Fibroblast of gingiva (primary cell): ENCODE measurements around the gene TRIM75.
"Not testable (repeated sequence)": the region's sequence is repeated elsewhere in the genome, so short reads cannot be mapped to it uniquely, and the experiment has no call there.

Experiments
- DNase-seq: peaks from one replicate; pipeline ENCODE4 v3.0.0-alpha.2; 2011; ENCODE audit warnings: low read depth

Gene TRIM75

DNA sequence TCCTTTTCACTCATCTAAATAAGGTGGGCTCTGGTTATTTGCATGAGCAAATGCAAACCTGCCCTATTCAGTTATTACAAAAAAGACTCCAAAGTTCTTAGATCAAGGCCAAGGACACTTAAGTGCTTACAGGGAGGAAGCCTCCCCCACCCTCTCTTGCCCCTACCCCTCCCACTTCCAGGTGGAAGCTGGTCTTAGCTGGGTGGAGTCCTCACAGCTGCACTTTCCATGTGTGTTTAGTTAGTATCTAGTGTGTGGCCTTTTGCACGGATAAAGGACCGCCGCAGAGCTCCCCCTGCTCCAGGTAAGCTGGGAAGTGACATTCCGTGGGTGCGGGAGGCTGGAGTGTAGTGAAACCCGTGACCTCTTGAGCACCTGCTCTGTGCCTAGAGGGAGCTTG, at the start of gene TRIM75:
Gene TRIM75, plus strand, starts transcription at position 222 of the 400 bp plus-strand sequence. CDS start 5,282 bp downstream, outside the sequence.
- DNase-seq = no peak

DNA sequence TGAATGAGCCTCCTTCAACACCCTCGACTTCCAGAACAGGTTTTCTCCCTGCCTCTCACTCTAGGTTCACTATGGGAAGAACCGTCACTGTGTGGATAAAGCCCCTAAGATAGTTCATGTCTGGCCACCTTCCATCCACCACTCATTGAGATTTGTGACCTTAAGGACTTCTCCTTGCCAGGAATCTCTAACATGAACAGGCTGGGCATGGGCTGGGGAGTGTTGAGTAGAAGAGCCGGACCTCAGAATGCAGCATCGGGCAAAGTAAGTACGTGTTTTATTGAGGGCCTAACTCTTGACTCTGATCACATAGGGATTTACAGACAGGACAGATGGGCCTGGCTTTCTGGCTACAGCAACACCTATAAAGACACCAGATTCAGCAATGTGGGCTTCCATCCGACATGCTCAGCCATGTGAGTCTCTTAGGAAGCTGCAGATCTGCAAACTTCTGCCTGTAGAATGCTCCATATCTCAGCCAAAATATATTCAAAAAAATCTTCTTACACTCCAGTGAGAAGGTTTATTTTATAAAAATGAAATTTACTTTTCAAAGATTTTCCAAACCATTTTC, 48.2 kb upstream of the TRIM75 start:
- DNase-seq = no peak

DNA sequence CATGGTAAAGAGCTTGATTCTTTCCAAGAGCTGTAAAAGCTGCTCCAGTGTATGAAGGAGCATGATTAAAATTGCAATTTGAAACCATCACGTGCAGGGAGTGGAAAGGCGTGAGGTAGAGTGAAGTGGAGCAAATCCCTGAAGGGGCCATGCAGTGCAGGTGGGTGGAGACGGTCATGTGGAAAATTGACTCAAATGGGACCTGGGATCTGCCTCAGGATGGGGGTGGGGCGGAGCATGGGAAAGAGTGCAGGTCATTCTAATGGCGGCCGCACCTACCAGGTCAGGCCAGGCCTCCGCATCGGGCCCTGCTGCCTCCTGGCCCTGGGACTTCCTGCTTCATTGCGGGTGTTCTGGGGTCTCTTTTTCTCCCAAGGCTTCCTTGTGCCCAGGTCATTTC, 47.2 kb upstream of the TRIM75 start:
- no peak for DNase-seq

DNA sequence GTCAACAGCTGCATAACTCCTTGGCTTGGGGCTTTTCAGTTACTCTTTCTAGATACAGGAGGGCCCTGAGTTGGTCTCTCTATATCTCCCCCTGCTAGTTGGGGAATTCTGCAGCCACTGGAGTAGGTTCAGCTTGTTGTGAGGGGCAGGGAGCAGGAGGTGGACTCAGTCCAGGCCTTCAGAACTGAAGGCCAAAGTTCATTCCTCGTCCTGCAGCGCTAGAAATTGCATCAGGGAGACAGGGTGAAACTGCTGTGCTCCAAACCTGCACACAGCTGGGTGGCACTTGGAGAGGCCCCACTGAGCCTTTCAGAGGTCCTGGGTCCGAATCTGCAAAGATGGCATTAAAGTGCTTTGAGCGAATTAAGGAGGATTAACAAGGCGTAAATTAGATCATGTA, 46.8 kb upstream of the TRIM75 start:
- DNase-seq = no peak

DNA sequence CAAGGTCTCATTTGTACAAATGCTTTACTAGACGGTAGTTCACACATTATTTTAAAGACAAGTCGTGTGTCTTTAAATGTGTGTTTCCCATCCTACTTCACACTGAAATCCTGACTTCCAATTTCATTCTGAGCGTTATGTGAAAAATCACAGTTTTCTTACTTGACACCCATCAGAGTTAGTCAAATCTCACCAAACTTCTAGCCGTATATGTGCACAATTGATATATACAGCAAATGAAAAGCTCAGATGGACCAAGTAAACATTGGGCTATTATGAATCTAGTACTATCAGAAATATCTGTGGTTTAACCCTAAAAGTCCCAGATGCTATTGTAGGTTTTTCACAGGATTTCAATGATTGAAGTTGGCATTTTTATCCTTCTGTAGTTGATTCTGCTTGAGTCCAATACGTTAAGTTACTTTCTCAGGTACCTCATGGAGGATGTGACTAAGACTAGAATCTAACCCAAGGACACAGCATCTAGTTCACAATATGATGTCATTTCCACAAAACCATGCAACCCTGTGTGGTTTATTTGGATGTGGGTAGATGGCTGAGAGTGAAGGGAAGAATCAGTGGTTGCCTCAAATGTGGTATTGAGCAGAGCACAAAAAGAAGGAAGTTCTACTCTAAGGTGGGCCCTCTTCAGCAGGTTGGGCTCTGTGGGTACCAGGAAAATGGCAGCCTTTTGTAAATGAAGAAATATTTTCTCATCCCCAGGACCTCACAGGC, 44.0 kb upstream of the TRIM75 start:
- no peak for DNase-seq

DNA sequence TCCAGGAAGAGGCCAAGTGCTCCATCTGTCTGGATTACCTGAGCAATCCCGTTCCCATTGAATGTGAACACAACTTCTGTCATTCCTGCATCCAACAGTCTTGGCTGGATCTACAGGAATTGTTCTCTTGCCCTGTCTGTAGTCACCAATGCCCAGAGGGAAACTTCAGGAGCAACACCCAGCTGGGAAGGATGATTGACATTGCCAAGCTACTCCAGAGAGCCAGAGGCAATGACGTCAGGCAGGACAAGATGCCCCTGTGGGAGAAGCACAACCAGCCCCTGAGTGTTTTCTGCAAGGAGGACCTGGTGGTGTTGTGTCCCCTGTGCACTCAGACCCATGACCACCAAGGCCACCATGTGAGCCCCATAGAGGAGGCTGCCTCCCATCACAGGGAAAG, 43.2 kb upstream of the TRIM75 start:
- DNase-seq = no peak

DNA sequence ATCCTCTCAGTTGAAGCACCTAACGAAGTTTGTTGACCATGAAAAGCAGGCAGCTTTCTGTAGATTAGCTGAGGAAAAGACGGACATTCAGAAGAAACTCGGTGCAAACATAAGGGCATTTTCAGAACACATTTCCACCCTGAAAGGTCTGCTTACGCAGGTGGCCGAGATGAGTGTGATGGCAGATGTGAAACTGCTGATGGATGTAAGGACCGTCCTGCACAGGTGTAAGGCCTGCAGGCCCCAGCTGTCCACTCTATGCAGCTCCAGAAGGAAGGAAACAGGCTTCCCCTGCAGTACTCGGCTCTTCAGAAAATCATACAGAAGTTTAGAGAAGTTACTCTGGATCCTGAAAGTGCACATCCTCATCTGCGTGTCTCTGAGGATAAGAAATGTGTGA, 42.7 kb upstream of the TRIM75 start:
- no peak for DNase-seq

DNA sequence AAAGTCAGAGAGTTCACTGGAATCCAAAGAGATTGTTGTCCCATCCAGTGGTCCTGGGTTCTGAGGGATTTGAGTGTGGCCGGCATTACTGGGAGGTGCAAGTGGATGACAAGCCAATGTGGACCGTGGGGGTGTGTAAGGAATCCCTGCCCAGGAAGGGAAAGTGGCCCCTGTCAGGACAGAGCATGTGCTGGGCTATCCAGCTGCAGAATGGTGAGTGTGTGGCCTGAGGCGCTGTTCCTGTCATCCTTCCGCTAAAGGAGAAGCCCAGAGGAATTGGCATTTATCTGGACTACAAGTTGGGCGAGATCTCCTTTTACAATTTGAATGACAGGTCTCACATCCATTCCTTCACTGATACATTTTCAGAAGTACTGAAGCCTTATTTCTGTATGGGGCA, 42.3 kb upstream of the TRIM75 start:
- DNase-seq = no peak

DNA sequence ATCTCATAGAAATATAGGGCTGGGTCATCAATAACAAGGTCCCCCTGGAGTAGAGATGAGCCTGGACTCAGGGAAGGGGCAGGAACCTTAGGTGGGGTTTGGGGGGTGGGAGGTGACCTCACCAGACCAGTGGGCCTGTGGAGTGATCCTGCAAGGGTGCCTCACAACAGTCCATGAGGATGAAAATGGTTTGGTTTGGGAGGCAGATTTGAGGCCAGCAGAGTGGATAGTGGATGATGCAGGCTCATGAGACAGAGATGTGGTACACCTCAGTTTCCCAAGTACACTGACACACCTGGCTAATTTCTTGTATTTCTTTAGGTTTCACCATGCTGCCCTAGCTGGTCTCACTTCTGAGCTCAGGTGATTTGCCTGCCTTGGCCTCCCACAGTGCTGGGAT, 40.0 kb upstream of the TRIM75 start:
- DNase-seq = no peak

DNA sequence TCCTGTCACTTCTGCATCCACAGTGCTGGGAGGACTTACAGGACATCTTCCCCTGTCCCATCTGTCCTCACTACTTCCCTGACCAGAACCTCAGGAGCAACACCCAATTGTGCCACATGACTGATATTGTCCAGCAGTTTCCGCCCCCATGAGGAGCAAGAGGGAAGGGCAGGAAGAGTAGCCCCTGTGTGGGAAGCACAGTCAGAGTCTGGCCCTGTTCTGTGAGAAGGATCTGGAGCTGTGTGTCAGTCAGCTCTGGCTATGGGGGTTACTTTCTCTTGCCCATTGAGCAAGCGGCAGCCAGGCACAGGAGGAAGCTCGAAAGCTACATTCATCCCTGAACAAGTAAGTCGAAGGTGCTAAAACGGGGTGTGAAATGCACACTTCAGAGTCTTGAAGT, 36.7 kb upstream of the TRIM75 start:
- DNase-seq = no peak

DNA sequence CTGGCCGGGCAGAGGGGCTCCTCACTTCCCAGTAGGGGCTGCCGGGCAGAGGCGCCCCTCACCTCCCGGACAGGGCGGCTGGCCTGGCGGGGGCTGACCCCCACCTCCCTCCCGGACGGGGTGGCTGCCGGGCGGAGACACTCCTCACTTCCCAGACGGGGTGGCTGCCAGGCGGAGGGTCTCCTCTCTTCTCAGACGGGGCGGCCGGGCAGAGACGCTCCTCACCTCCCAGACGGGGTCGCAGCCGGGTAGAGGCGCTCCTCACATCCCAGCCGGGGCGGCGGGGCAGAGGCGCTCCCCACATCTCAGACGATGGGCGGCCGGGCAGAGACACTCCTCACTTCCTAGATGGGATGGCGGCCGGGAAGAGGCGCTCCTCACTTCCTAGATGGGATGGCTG, 33.7 kb upstream of the TRIM75 start:
- DNase-seq = not testable (repeated sequence)

DNA sequence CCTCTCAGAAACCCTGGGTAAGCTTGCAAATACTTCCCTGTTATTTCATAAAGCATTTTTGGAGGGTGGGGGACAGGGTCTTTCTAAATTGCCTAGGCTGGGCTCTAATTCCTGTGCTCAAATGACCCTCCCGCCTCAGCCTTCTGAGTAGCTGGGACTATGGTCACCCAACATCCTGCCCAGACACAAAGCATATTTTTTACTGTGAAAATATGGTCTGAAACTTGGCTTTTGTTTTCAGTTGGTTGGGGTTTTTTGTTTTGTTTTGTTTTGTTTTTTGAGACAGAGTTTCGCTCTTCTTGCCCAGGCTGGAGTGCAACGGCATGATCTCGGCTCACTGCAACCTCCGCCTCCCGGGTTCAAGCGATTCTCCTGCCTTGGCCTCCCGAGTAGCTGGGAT, 27.9 kb upstream of the TRIM75 start:
- DNase-seq = not testable (repeated sequence)

DNA sequence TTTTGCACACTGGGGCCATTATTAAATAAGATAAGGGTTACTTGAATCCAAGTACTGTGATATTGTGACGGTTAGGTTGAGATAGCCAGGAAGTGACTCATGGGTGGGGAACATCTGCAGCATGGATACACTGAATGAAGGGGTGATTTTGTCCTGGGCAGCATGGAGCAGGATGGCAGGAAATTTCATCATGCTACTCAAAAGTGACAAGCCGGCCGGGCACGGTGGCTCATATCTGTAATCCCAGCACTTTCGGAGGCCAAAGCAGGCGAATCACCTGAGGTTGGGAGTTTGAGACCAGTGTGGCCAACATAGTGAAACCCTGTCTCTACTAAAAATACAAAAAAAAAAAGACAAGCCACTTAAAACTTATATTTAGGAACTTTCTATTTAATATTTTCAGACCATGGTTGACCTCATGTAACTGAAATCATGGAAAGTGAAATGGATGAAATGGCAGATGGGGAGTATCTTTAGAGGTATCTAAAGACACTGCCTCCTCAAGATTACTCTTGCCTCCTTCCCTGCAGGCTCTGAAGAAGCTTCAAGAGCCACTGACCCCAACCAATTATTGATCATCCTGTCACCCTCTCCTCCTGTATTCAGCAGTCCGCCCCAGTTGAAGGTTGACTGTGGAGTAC, 25.8 kb upstream of the TRIM75 start:
- no peak for DNase-seq

DNA sequence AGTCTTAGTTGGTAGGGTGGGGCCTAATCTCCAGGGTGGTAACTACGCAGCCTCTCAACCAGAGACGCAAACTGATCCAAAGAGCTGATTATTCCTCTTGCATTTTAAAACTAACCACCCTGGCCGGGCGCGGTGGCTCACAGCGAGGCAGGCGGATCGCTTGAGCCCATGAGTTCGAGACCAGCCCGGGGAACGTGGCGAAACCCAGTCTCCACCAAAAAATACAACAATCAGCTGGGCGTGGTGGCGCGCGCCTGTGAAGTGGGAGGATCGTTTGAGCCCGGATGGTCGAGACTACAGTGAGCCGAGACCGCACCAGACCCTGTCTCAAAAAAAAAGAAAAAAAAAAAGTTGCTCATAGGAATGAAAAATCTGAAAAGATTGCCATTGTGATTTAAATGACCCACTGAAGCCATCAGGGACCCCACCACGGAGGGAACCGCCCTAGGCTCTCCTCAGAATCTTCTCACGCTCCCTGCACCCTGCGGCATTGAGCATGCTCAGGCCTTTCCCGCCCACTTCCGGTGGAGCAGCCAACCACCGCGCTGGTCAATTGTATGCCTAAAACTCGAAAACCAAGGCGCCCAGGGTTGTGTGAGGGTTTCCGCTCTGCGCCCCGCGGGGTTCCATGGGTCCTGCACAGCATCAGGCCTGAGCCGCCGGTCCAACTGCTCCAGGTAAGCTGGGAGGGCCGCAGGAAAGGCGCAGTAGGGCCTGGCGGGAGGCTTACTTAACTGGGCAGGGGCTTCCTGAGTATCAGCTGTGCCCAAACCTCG, 22.0 kb upstream of the TRIM75 start, which contains the start of gene TRIM60:
Gene TRIM60, plus strand, starts transcription at position 564 of the 776 bp plus-strand sequence. CDS start 8,074 bp downstream, outside the sequence.
- no peak for DNase-seq

DNA sequence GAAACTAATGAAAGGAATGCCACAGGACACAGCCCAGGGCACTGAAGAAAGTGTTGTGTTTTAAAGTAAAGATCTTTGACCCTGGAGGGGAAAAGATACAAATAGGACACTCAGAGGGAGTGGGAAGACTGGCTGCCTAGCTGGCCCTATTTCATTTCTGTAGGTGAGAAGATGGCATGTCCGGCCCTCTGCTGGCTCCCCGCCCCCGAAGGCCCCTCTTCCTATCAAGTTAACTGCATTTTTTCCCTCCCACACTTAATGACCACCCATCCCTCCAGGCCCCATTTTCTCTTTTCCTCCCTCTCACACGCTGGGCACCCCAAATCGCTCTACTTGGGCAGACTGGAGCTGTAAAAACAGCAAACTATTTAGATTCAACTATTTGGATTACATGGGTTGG, 5.5 kb upstream of the TRIM75 start:
- no peak for DNase-seq

DNA sequence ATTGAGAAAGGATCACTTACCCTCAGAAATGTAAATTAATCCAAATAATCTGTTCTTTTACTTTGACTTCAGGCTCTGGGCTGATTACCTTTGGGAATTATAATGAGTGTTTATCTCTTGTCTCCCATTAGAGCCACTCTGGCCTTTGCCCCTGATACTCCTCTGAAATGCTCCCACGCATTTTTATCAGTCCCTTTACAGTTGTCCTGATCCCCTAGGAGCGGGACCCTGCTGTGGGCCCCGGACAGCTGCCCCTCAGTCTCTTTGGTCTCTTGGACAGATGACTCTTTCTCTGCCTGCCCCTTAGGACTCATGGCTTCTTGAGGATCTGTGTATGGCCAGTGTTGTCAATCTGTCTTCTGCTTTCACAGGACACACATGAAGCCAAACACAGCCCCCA, 1.0 kb upstream of the TRIM75 start:
- DNase-seq = no peak

DNA sequence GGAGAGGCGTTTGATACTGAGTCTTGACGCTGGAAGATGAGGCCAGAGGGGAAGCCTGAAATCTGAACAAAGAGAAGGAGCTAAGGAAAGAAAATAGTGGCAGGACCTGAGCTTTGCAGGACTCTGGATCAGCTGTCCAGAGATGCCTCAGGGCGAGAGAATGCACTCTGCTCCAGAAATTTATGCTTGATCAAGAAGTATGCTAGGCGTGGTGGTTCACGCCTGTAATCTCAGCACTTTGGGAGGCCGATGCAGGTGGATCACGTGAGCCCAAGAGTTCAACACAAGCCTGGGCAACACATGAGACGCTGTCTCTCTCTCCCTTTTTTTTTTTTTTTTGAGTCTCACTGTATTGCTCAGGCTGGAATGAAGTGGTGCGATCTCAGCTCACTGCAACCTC, 1.9 kb downstream of the TRIM75 start:
- no peak for DNase-seq

DNA sequence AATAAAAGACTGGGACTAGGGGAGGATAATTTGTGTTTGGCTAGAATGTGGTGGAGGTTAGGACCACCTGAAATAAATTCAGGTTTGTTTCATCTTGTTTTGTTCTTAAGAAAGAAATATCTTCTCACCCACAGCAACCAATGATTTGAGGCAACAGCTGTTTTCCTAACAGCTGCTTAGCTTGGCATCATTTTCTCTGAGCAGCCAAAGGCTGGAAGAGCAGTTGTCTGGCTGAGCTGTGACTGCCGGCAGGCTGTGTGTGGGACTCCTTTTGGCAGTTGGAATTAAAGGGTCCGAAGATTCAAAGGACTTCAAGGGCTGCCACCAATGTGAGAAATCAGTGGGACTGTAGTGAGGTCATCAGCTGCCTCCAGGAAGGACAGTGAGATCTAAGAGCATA, 5.0 kb downstream of the TRIM75 start:
- DNase-seq = no peak

DNA sequence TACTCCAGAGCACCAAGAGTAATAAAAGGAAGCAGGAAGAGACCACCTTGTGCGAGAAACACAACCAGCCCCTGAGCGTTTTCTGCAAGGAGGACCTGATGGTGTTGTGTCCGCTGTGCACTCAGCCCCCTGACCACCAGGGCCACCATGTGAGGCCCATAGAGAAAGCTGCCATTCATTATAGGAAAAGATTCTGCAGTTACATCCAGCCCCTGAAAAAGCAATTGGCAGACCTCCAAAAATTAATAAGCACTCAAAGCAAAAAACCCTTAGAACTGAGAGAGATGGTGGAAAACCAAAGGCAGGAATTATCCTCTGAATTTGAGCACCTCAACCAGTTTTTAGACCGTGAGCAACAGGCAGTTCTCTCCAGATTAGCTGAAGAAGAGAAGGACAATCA, 5.7 kb downstream of the TRIM75 start:
- DNase-seq = no peak

DNA sequence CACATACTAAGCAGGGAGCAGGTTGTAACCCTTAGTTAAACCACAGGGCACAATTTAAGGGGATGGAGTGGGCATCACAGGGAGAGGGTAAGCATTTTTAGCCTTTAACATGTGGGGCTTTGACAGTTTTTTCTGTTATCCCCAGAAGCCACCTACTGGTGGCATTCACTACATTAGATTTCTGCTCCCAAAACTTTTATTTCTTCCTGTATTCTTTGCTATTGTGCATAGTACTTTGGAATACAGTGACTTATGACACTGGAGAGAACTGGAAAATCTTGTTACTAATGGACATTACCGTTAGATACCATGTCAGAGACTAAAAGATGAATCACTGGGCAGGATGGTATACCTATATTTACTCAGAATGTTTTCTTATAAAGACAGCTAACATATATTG, 7.3 kb downstream of the TRIM75 start:
- no peak for DNase-seq

DNA sequence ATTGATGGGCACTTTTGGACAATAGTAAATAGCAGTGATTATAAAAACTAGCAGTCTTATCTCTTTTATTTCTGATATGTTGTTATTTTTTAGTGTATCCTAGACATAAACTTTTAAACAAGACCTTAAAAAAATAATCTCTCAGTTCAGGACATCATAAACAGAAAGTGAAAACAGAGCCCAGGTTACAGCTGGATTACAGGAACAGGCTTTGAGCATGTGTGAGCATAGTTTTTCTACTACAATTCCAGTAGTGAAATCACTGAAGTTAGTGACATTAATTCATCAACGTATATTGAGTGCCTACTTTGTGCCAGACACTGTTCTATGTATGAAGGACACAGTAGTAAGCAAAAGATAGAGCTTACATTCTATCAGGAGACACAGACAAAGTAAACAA, 16.9 kb downstream of the TRIM75 start:
- no peak for DNase-seq

DNA sequence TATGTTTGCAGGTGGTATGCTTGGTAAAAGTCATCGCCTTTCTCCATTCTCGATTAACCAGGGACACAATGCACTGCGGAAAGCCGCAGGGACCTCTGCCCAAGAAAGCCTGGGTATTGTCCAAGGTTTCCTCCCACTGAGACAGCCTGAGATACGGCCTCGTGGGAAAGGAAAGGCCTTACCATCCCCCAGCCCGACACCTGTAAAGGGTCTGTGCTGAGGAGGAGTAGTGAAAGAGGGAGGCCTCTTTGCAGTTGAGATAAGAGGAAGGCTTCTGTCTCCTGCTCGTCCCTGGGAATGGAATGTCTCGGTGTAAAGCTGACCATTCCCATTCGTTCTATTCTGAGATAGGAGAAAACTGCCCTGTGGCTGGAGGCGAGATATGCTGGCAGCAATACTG, 19.7 kb downstream of the TRIM75 start:
- not testable (repeated sequence) for DNase-seq
